HepG2 (cell line): ENCODE results near the gene PSMG3. TPM values are rescaled to one million over a fixed set of nuclear protein-coding genes. Genes with fewer than 3 reads are reported as not detected.
A peak's percentile ranks its signal among the peaks of the same experiment; 100 is the strongest.

Source experiments
- ATAC-seq: fragments of 200-7000 bp; cut with Tn5 transposase; 3 replicates; pipeline ENCODE4 v1.9.1; 2020; ENCODE audit warnings: mild to moderate bottlenecking, moderate library complexity
- BruUV-seq: library from RNA; stranded (reverse); fragments of 400-500 nt; replicated peaks from 2 replicates; lab custom pipeline; 2021; lab: Mats Ljungman, UMichigan
- CTCF ChIA-PET: fragments of 300-600 bp; formaldehyde crosslinking; extraction: SDS; loops from one replicate; lab custom pipeline; 2021; ENCODE audit warnings: low total read pairs, inconsistent platforms, low intra/inter-chr PET ratio; lab: Yijun Ruan, JAX
- POLR2A ChIA-PET: fragments of 350-600 bp; sonication (Branson Sonifier 250); formaldehyde crosslinking; loops from one replicate; lab custom pipeline; 2020; ENCODE audit warnings: antibody characterized with exemption, inconsistent platforms; lab: Yijun Ruan, JAX
- DNase-seq: peaks from one replicate; pipeline ENCODE4 v3.0.0-alpha.2; 2015; ENCODE audit warnings: low spot score
- FAIRE-seq: peaks from 3 replicates; lab custom pipeline; 2011; peaks lifted over from hg19 to GRCh38; lab: Jason Lieb, UNC
- H2AFZ ChIP-seq: one replicate; pipeline ENCODE4 v1.6.1; 2011; ENCODE audit warnings: low read length, inconsistent platforms
- H3K27ac ChIP-seq: fragments of 300-600 bp; 3 replicates; pipeline ENCODE4 v1.8.0; 2011; ENCODE audit warnings: mixed run types, mild to moderate bottlenecking, mixed read lengths, low read length, inconsistent platforms; ENCODE audit not compliant: insufficient read depth; ENCODE audit errors: extremely low read length
- H3K27me3 ChIP-seq, 2 experiments: fragments of 200-600 bp in 1 of 2; 2 replicates in 1 of 2; 3 replicates in 1 of 2; pipeline versions ENCODE4 v1.6.0 to v1.8.0; 2011; ENCODE audit warnings: low read length in 2 of 2, mild to moderate bottlenecking in 2 of 2, moderate library complexity in 2 of 2, inconsistent platforms in 1 of 2; ENCODE audit not compliant: insufficient read depth in 2 of 2, control insufficient read depth in 1 of 2
- H3K36me3 ChIP-seq, 2 experiments: fragments of 200-600 bp in 1 of 2; replicated peaks in 1 of 2; 2 replicates in 1 of 2; 3 replicates in 1 of 2; pipeline versions ENCODE4 v1.5.1 to v1.8.0; 2011; ENCODE audit warnings: low read length in 2 of 2, inconsistent platforms in 1 of 2; ENCODE audit not compliant: insufficient read depth in 2 of 2, control insufficient read depth in 1 of 2
- H3K4me1 ChIP-seq: 2 replicates; pipeline ENCODE4 v1.5.1; 2012; ENCODE audit warnings: low read length, inconsistent platforms; ENCODE audit not compliant: insufficient read depth
- H3K4me2 ChIP-seq: 2 replicates; pipeline ENCODE4 v1.6.0; 2011; ENCODE audit warnings: low read depth, low read length, inconsistent platforms
- H3K4me3 ChIP-seq, 3 experiments: fragments of 200-600 bp in 1 of 3; sonication (generic), shearing (Covaris generic) in 1 of 3; replicated peaks in 1 of 3; 2 replicates each; pipeline ENCODE4 v1.5.1; 2011 to 2016; ENCODE audit warnings: low read length in 3 of 3, inconsistent platforms in 2 of 3, low read depth in 2 of 3, mild to moderate bottlenecking in 2 of 3, control low read depth in 1 of 3, mixed read lengths in 1 of 3; ENCODE audit not compliant: insufficient read depth in 1 of 3
- H3K79me2 ChIP-seq: one replicate; pipeline ENCODE4 v1.6.1; 2011; ENCODE audit warnings: low read length, inconsistent platforms; ENCODE audit not compliant: insufficient read depth
- H3K9ac ChIP-seq: 2 replicates; pipeline ENCODE4 v1.6.0; 2011; ENCODE audit warnings: mild to moderate bottlenecking, low read depth, low read length, inconsistent platforms; ENCODE audit not compliant: insufficient read depth
- H3K9me3 ChIP-seq: 2 replicates; pipeline ENCODE4 v1.5.1; 2012; ENCODE audit warnings: mild to moderate bottlenecking, low read length
- H4K20me1 ChIP-seq: 2 replicates; pipeline ENCODE4 v1.6.0; 2011; ENCODE audit warnings: inconsistent platforms, mild to moderate bottlenecking, low read length, moderate library complexity; ENCODE audit not compliant: insufficient read depth
- CREM ChIP-seq, 2 experiments: sonication (generic) in 1 of 2; formaldehyde crosslinking in 1 of 2; IDR thresholded peaks; 2 replicates each; pipeline versions ENCODE4 v1.4.0 to v1.6.1; 2016 to 2020; ENCODE audit warnings: antibody characterized with exemption in 1 of 2, mild to moderate bottlenecking in 1 of 2, missing genetic modification reagents in 1 of 2
- FUBP1 ChIP-seq: sonication (generic); formaldehyde crosslinking; IDR thresholded peaks from 2 replicates; pipeline ENCODE4 v1.5.1; 2020; ENCODE audit warnings: missing genetic modification reagents, mild to moderate bottlenecking, borderline replicate concordance
- HCFC1 ChIP-seq: fragments of 150-350 bp; IDR thresholded peaks from 2 replicates; pipeline ENCODE4 v1.6.1; 2014; ENCODE audit warnings: low read depth, low read length
- NR3C1 ChIP-seq: sonication (generic); formaldehyde crosslinking; IDR thresholded peaks from 2 replicates; pipeline ENCODE4 v1.4.0; 2020; ENCODE audit warnings: missing genetic modification reagents
- RAD21 ChIP-seq: fragments of 450-650 bp; formaldehyde crosslinking; IDR thresholded peaks from 2 replicates; pipeline ENCODE4 v1.5.0; 2020; ENCODE audit warnings: mild to moderate bottlenecking
- RBFOX2 ChIP-seq: fragments of 200-400 bp; formaldehyde crosslinking; IDR thresholded peaks from 2 replicates; pipeline ENCODE4 v1.6.1; 2017; ENCODE audit warnings: low read depth, mild to moderate bottlenecking, low read length
- ZMYM3 ChIP-seq: sonication (generic); formaldehyde crosslinking; IDR thresholded peaks from 2 replicates; pipeline ENCODE4 v1.5.1; 2020; ENCODE audit warnings: mild to moderate bottlenecking, missing genetic modification reagents
- ZNF138 ChIP-seq: sonication (generic); formaldehyde crosslinking; IDR thresholded peaks from 2 replicates; pipeline ENCODE4 v1.5.0; 2020; ENCODE audit warnings: mild to moderate bottlenecking, low read depth, missing genetic modification reagents
- ZNF335 ChIP-seq: sonication (generic); formaldehyde crosslinking; IDR thresholded peaks from 2 replicates; pipeline ENCODE4 v1.4.0; 2020; ENCODE audit warnings: missing genetic modification reagents
- ZNF451 ChIP-seq: sonication (generic); formaldehyde crosslinking; IDR thresholded peaks from 2 replicates; pipeline ENCODE4 v1.5.0; 2020; ENCODE audit warnings: mild to moderate bottlenecking, missing genetic modification reagents
- ZNF639 ChIP-seq: conservative IDR thresholded peaks from 2 replicates; pipeline ENCODE4 v1.6.1; 2018; ENCODE audit warnings: missing genetic modification reagents
- WGBS: methylation state at CpG from one replicate; pipeline ENCODE4 v1.1.6; 2017; ENCODE audit warnings: low lambda C conversion rate; 5-methylcytosine and 5-hydroxymethylcytosine counted together
- in situ Hi-C: cut with HindIII; loops from 2 replicates; pipeline ENCODE4 v1.10.0; 2017; ENCODE audit warnings: low pct_unique_long_range_greater_than_20kb; ENCODE audit not compliant: extremely low pct_ligation_motif_present
- intact Hi-C: fragments of 100-400 bp; cut with micrococcal nuclease; formaldehyde crosslinking; loops from one replicate; pipeline ENCODE4 v1.10.0; 2022; ENCODE audit not compliant: unreplicated experiment
- polyA plus RNA-seq, 8 experiments: library from polyadenylated mRNA; depleted of rRNA in 3 of 8; stranded (reverse) in 7 of 8; unstranded in 1 of 8; fragments of >200 nt; fragmentation: Illumina TruSeq in 4 of 8; extraction: Trizol in 4 of 8; gene quantifications; 2 replicates each; pipeline versions ENCODE4 v1.2.1 to v1.2.3, GENCODE V29; 2011 to 2016; ENCODE audit warnings: low read depth in 4 of 8, missing spikeins in 1 of 8, mixed read lengths in 1 of 8; ENCODE audit not compliant: insufficient read depth in 1 of 8
- total RNA-seq, 5 experiments: library from RNA; depleted of rRNA; stranded (reverse); fragments of >200 nt; fragmentation: Illumina TruSeq; extraction: Trizol; gene quantifications; 2 replicates each; pipeline ENCODE4 v1.2.3, GENCODE V29; 2016; ENCODE audit warnings: low read depth in 1 of 5
- TF ChIP-seq, protein P1 (sequence below): sonication (generic); formaldehyde crosslinking; IDR thresholded peaks from 2 replicates; pipeline ENCODE4 v1.5.0; 2020; ENCODE audit warnings: missing genetic modification reagents
- TF ChIP-seq, protein P2 (sequence below): sonication (generic); formaldehyde crosslinking; IDR thresholded peaks from 2 replicates; pipeline ENCODE4 v1.8.1; 2022; ENCODE audit warnings: mild to moderate bottlenecking, missing genetic modification reagents
- TF ChIP-seq, protein P3 (sequence below): sonication (generic); formaldehyde crosslinking; IDR thresholded peaks from 2 replicates; pipeline ENCODE4 v1.4.0; 2020; ENCODE audit warnings: mild to moderate bottlenecking, low read depth, missing genetic modification reagents

PSMG3 gene
- total and polyA plus RNA-seq, 2 of the 13 experiments (the other 11 are each of a cell fraction or from before 2014, with no cell fraction given), result 29.6 to 48.4 TPM

GRCh38 chr7:1536743-1537534, 32.9 kb downstream of the PSMG3 start:
- peak; percentile 85 for ATAC-seq
- intact Hi-C loops, result loop anchor here (2.0 kb wide), 2 partner anchors 18 to 30 kb away; no protein-coding TSS in a partner anchor
- peaks cover 15% of the 10 kb centered on the region; the same call in 1 of the 2 replicates for H4K20me1 ChIP-seq
- no peak overlapping the region for H2AFZ ChIP-seq
- POLR2A ChIA-PET, result interaction anchor here (0.8 to 7.0 kb wide), 6 partner anchors 13 to 33 kb away, joined by 3 to 108 read pairs (median 8); partner anchors contain the start of genes PSMG3 and TMEM184A
- BruUV-seq, result TSS peak; percentile 68
- in situ Hi-C loops, result no loop called here
- CTCF ChIA-PET, result interaction anchor here (0.9 kb wide), 1 partner anchor 32 kb away, joined by 3 read pairs; no protein-coding TSS in a partner anchor
- no peaks in the 10 kb centered on the region; a peak in 1 of 5 replicates for H3K27me3 ChIP-seq
- peak overlapping the region; percentile 85 for H3K27ac ChIP-seq
- peaks cover 55% of the 10 kb centered on the region for H3K4me1 ChIP-seq
- FAIRE-seq, result peak; percentile 66
- H3K79me2 ChIP-seq, result peaks cover 53% of the 10 kb centered on the region
- H3K4me2 ChIP-seq, result peak overlapping the region; percentile 83
- H3K9ac ChIP-seq, result peak overlapping the region; percentile 82
- H3K36me3 ChIP-seq, result peaks cover 15 to 29% of the 10 kb centered on the region in 2 experiments; a peak in 4 of 5 replicates
- no peaks in the 10 kb centered on the region for H3K9me3 ChIP-seq
- peak; percentile 93 for DNase-seq
- H3K4me3 ChIP-seq, result peak overlapping the region; percentile 33 to 68 (median 61); a peak in 5 of 6 replicates
- 0% methylated on average over 8 of the region's 52 CpGs for WGBS
- TF ChIP-seq NR3C1 (CRISPR knock-in tag) (no peak), CREM (IDR thresholded peaks at IDR 0.05) (peak; percentile 78), CREM (CRISPR knock-in tag; IDR thresholded peaks at IDR 0.05) (no peak; the same call in 1 of the 2 replicates), HCFC1 (0 out of 2 replicates have a peak, but pooled peaks have one; percentile 5), RAD21 (CRISPR knock-in tag) (0 out of 2 replicates have a peak, but pooled peaks have one; percentile 11), FUBP1 (CRISPR knock-in tag) (no peak), RBFOX2 (peak; percentile 85), ZNF138 (CRISPR knock-in tag) (0 out of 2 replicates have a peak, but pooled peaks have one; percentile 54), ZNF451 (CRISPR knock-in tag) (peak; percentile 43; the same call in 1 of the 2 replicates), ZNF639 (CRISPR knock-in tag) (peak; percentile 52; the same call in 1 of the 2 replicates), ZMYM3 (0 out of 2 replicates have a peak, but pooled peaks have one; percentile 16), ZNF335 (peak; percentile 87)
- TF ChIP-seq, protein P1, sequence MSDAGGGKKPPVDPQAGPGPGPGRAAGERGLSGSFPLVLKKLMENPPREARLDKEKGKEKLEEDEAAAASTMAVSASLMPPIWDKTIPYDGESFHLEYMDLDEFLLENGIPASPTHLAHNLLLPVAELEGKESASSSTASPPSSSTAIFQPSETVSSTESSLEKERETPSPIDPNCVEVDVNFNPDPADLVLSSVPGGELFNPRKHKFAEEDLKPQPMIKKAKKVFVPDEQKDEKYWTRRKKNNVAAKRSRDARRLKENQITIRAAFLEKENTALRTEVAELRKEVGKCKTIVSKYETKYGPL, result no peak
- TF ChIP-seq, protein P2, sequence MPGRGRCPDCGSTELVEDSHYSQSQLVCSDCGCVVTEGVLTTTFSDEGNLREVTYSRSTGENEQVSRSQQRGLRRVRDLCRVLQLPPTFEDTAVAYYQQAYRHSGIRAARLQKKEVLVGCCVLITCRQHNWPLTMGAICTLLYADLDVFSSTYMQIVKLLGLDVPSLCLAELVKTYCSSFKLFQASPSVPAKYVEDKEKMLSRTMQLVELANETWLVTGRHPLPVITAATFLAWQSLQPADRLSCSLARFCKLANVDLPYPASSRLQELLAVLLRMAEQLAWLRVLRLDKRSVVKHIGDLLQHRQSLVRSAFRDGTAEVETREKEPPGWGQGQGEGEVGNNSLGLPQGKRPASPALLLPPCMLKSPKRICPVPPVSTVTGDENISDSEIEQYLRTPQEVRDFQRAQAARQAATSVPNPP (CRISPR knock-in tag), result no peak
- TF ChIP-seq, protein P3, sequence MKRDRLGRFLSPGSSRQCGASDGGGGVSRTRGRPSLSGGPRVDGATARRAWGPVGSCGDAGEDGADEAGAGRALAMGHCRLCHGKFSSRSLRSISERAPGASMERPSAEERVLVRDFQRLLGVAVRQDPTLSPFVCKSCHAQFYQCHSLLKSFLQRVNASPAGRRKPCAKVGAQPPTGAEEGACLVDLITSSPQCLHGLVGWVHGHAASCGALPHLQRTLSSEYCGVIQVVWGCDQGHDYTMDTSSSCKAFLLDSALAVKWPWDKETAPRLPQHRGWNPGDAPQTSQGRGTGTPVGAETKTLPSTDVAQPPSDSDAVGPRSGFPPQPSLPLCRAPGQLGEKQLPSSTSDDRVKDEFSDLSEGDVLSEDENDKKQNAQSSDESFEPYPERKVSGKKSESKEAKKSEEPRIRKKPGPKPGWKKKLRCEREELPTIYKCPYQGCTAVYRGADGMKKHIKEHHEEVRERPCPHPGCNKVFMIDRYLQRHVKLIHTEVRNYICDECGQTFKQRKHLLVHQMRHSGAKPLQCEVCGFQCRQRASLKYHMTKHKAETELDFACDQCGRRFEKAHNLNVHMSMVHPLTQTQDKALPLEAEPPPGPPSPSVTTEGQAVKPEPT (CRISPR knock-in tag), result peak; percentile 85; the same call in 1 of the 2 replicates
